NCI-H2029 treated with DMSO at 0.1 percent for 48 hours (cell line): Measurements from ENCODE around the gene AHNAK.

Source experiments
- DNase-seq: peaks from one replicate; lab custom pipeline; 2025; lab: John Stamatoyannopoulos, UW

AHNAK gene

DNA sequence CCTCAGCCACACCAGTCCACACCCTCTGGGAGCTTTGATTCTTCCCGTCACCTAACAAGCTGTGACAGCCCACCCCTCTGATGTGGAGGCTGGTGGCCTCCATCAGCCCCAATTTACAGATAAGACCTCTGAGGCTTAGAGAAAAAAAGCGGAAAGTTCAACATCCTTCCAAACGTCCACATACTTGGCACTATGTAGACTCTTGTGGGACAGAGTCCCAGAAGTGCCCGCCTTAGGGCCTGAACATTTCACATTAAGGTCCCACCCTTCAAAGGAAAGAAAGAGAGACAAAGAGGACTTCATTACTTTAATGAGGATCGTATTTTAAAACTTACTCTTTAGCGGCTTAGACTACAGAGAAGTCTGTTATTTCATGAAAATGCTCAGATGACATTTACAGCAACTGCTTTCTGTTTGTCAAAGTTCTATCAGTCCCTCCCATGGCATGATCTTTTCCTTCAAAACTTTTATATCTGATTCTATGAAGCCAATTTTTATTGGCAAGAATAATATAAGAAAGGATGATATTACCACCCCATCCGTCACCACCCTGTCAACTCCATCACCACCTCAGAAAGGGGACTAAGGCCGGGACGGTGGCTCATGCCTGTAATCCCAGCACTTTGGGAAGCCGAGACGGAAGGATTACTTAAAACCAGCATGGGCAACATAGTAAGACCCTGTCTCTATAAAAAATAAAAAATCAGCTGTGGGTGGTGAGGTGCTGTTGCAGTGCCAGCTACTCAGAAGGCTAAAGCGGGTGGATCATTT lies 143.5 kb downstream of the AHNAK start:
- no peak for DNase-seq

- no peak for DNase-seq
Observed at GRCh38 chr11:62402226-62402959, 144.2 kb downstream of the AHNAK start.

- DNase-seq = no peak
Observed at GRCh38 chr11:62401811-62402210, 144.8 kb downstream of the AHNAK start.

GRCh38 chr11:62401356-62401755 lies 145.2 kb downstream of the AHNAK start:
- DNase-seq = no peak

- no peak for DNase-seq
Observed at GRCh38 chr11:62400760-62401159, 145.8 kb downstream of the AHNAK start.

DNA sequence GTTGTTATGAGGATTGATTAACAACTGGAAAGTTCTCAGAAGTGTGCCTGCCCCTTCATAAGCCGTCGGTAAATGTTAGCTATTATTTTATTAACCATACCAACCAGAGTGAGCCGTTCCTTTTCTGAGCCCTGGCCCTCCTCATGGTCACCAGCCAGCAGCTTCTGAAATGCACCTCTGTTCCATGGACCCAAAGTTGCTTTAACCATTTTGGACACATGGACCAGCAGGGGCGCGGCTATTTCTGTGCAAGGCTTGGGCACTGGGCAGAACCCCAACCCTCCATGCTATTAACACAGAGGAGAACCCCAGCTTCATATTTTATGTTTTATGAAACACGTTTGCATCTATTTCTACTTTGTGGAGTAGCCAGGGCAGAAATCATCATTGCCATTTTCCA lies 146.3 kb downstream of the AHNAK start:
- no peak for DNase-seq

GRCh38 chr11:62399878-62400266 lies 146.7 kb downstream of the AHNAK start:
- no peak for DNase-seq

DNA sequence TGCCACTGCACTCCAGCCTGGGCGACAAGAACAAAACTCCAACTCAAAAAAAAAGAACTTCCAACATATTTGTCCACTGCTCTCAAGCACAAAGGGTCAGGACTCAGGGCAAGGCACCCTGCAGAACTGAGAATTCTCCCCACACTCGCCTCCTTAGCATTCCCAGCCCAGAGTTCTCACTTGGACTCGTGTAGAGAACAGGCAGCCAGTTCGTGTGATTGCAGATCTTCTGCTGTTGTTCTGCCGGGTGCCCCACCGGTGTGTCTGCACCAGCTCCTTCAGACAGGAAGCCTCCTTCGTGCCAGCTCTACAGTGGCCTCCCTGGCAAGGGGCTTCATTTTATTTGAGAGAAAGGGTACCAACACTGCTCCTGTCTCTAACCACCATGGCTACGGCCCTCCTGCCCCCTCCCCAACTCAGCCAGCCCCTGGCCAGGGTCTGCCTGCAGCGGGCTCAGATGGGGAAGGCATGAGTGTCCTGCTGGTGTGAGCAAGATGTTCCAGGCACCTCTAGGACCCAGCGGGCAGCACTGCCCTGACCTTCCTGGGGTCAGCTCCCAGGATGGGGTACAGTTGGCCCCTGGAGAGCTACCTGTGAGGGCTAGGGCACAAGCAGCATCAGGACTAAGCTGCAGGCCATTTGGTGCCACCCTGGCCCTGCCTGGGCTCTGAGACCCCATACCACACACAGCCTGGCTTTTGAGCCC lies 147.3 kb downstream of the AHNAK start:
- DNase-seq = no peak

DNA sequence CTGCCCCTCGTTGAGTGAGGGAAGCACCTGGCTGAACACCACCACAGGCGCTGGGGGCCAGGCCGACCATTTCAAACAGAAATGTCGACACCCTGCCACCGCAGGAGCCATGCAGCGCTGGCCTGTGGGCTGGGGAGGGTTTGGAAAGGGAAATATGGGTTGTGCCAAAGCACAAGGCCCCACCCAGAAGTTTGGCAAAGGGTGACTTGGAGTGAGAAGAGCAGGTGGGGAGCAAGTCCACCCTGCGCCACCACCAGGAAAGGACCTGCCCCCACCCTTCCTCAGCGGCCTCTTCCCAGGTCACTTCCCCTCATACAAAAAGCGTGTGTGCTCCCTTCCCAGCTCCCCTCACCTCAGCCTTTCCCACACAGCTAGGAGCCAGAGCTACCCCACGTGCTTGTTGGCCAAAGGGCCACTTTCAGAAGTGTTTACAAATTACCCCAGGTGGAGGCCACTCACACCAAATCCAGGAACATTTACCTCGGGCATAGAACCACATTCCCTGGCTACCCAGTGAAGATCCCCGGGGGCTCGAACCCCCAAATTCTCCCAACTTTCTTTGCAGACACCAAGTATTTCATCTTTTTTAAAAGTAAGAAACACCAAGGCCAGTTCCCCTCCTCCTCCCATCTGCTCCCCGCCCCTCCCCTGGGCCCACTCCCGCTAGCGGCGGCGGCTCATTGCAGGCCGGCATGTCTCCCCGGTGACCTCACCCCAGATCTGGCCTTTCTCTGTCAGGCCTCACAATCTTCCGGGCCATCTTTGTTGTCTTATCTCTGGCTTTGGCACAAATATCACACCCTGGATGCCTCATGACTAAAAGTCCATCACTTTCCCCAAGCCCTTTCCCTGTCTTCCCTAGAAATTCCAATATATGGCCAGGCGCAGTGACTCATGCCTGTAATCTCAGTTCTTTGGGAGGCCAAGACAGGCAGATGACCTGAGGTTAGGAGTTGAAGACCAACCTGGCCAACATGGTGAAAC lies 148.3 kb downstream of the AHNAK start:
- DNase-seq = no peak

GRCh38 chr11:62395885-62396551 lies 150.6 kb downstream of the AHNAK start:
- DNase-seq = no peak

DNA sequence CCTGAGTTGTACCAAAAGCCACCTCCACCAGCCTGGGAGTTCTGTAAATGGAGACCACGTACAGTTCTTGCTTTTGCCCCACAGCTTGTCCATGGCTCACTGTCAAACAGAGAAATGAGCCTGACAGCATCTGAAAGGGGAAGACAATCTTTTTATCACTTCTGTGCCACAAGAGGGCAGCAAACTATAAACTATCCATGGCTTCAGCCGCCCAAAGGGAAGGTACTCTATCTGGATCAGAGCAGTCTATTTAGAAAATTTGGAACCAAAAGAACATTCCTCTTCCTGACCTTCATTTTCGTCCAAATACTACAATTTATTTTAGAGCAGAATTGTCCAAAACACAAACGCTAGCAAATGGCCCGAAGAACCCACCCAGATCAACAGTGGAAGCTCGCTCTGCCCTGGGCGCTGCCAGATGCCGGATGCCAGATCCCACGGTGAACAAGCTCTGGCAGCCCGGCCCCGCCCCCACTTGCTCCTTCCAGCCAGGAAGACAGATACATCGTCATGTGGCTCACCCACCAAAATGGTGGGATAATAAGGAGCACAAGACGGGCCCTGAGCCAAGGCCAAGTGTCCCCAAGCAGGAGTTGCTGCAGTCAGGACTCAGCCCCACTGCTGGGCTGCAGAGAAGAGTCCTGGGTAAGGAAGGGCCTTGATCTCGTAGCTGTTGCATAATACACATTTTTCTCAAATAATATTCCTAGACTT lies 151.6 kb downstream of the AHNAK start:
- DNase-seq = peak; percentile 82

GRCh38 chr11:62393735-62394134 lies 152.9 kb downstream of the AHNAK start:
- no peak for DNase-seq

DNA sequence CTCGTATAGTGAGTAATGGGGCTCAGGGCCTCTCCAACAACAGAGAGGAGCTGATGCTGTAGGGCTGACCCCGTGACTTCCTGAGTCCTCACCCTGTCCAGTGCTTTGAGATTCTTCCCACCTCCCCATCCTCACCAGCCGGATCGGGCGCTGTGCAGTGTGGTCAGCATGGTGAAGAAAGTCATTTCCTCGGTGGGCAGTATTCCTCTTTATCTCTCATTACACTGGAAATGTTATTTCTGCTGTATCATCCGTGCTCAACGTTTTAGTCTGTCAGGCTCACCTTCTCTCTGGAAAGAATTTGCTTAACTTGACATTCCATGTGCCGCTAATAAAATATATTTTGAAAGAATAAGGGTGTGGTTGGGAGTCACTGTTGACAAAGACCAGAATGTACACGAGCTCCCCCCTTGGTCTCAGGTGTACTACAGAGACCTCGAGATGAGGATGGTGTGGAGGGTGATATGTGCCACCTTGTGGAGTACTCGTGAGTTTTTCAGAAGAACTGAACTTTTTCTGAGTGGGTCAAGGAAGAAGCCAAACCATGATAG lies 153.5 kb downstream of the AHNAK start:
- DNase-seq = no peak

DNA sequence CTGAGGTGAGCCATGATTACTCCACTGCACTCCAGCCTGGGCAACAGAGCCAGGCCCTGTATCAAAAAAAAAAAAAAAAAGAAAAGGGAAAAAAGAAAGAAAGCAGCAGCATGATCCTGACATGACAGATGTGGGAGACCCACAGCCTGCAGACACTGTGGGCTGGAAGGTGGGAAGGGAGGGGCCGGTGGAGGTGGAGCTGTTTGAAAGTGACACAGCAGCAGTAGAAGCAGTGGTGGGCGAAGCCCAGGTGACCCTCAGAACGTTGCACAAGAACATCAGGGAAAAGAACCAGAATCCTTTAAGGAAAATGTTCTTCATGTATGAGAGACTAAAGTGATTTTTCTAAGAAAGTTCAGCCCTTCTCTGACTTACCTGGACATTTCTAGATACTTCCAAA lies 154.1 kb downstream of the AHNAK start:
- no peak for DNase-seq

- no peak for DNase-seq
Observed at GRCh38 chr11:62391642-62392425, 154.8 kb downstream of the AHNAK start.

- DNase-seq = no peak
Observed at GRCh38 chr11:62390722-62391121, 155.9 kb downstream of the AHNAK start.

DNA sequence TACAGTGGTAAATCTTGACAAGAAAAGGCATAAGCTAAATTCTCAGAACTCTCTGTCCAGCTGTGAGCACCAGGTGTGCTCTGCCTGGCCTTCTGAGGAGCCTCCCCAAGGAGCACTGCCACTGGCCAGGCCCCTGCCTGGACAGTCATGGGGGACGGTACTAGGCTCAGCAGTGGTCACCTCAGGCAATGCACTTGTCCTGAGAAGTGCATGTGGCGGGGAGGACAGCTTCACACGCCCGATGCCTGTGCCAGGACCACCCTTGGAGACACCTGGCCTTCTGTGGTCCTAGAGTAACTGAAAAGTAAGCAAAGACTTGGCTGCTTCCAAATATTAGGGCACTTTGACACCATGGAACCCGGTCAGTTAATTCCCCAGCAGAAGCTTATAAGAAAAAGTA lies 156.4 kb downstream of the AHNAK start:
- no peak for DNase-seq

GRCh38 chr11:62388999-62389398 lies 157.6 kb downstream of the AHNAK start:
- no peak for DNase-seq

- no peak for DNase-seq
Observed at GRCh38 chr11:62387381-62387780, 159.2 kb downstream of the AHNAK start.
